GM18508 (cell line): Measurements from ENCODE around the gene DIAPH2.

ENCODE experiments used
- ATAC-seq: cut with Tn5 transposase; IDR thresholded peaks from one replicate; pipeline ENCODE4 v1.9.1; 2021; ENCODE audit warnings: moderate number of reproducible peaks; ENCODE audit not compliant: insufficient read depth, unreplicated experiment

DIAPH2 gene

GRCh38 chrX:97334850-97335249 lies 650.2 kb downstream of the DIAPH2 start:
- no peak for ATAC-seq

GRCh38 chrX:97344724-97345123 lies 660.1 kb downstream of the DIAPH2 start:
- no peak for ATAC-seq

- no peak for ATAC-seq
These were observed 674.3 kb downstream of the DIAPH2 start for GRCh38 chrX:97358941-97359340.

GRCh38 chrX:97363843-97364242 lies 679.2 kb downstream of the DIAPH2 start:
- ATAC-seq = no peak

- ATAC-seq = no peak
These were observed 681.6 kb downstream of the DIAPH2 start for GRCh38 chrX:97366237-97366636.

GRCh38 chrX:97367125-97367524 lies 682.5 kb downstream of the DIAPH2 start:
- no peak for ATAC-seq

- no peak for ATAC-seq
These were observed 685.3 kb downstream of the DIAPH2 start for GRCh38 chrX:97369947-97370346.

- ATAC-seq = no peak
These were observed 687.5 kb downstream of the DIAPH2 start for GRCh38 chrX:97372001-97372766.

GRCh38 chrX:97374266-97374665 lies 689.6 kb downstream of the DIAPH2 start:
- ATAC-seq = no peak

GRCh38 chrX:97380200-97380599 lies 695.6 kb downstream of the DIAPH2 start:
- ATAC-seq = no peak

GRCh38 chrX:97384685-97385084 lies 700.0 kb downstream of the DIAPH2 start:
- ATAC-seq = no peak

- ATAC-seq = no peak
These were observed 702.4 kb downstream of the DIAPH2 start for GRCh38 chrX:97387004-97387403.

- ATAC-seq = no peak
These were observed 705.1 kb downstream of the DIAPH2 start for GRCh38 chrX:97389761-97390192.

- no peak for ATAC-seq
These were observed 712.7 kb downstream of the DIAPH2 start for GRCh38 chrX:97397371-97397770.

- ATAC-seq = peak; percentile 36
These were observed 713.4 kb downstream of the DIAPH2 start for GRCh38 chrX:97398030-97398551.

- peak; percentile 36 for ATAC-seq
These were observed 714.8 kb downstream of the DIAPH2 start for GRCh38 chrX:97399400-97399799.

- no peak for ATAC-seq
These were observed 715.9 kb downstream of the DIAPH2 start for GRCh38 chrX:97400492-97400891.

- peak; percentile 56 for ATAC-seq
These were observed 716.5 kb downstream of the DIAPH2 start for GRCh38 chrX:97401154-97401553.

- ATAC-seq = peak; percentile 1
These were observed 717.0 kb downstream of the DIAPH2 start for GRCh38 chrX:97401586-97402136.

GRCh38 chrX:97402333-97402732 lies 717.7 kb downstream of the DIAPH2 start:
- ATAC-seq = no peak

GRCh38 chrX:97402903-97403302 lies 718.3 kb downstream of the DIAPH2 start:
- no peak for ATAC-seq
